DND-41 (cell line): Measurements from ENCODE around the gene AUTS2.

Source experiments
- EZH2 ChIP-seq: IDR thresholded peaks from 3 replicates; pipeline ENCODE4 v1.6.1; 2012; ENCODE audit warnings: borderline replicate concordance, low read depth, mild to moderate bottlenecking, moderate library complexity, low read length, inconsistent platforms; ENCODE audit not compliant: severe bottlenecking
- TF ChIP-seq, protein P1 (sequence below): IDR thresholded peaks from 2 replicates; pipeline ENCODE4 v1.5.1; 2012; ENCODE audit warnings: borderline replicate concordance, low read length, moderate library complexity, mild to moderate bottlenecking; ENCODE audit not compliant: poor library complexity, severe bottlenecking; ENCODE audit errors: extremely low read depth

DNA sequence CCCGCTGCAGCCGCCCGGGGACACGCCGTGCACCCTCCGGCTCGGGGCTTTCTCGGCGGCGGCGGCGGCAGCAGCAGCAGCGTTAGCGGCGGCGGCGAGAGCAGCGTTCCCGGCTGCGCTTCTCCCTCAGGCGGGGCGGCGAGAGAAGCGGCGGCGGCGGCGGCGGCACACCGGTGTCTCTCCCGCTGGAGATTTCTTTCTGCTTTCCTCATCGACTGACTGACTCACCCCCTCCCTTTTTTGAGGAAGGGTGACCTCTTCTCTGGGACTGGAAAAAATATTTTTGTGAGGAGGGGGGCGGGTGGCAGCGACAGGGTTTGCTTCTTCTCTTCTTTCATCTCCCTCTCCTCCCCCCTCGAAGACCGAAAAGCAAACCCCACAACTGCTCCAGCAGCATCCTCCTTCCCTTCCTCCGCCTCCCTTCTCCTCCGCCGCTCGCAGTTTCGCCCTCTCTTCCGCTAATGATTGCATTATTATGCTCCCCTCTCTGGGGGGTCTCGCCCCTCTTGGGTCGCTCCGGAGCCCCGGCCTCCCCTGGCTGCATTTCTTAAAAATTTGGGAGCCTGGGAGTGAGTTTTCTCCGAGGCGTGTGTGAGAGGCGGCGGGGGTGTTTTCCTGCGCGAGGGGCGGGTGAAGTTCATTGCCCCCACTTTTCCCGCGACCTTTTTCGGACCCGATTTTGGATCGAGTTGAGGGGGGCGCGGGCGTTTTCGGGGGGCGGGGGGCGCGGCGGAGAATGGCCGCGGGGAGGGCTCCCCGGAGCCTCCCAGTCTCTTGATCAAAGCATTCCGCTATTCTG, 411 bp downstream of the AUTS2 start:
- TF ChIP-seq, protein P1, sequence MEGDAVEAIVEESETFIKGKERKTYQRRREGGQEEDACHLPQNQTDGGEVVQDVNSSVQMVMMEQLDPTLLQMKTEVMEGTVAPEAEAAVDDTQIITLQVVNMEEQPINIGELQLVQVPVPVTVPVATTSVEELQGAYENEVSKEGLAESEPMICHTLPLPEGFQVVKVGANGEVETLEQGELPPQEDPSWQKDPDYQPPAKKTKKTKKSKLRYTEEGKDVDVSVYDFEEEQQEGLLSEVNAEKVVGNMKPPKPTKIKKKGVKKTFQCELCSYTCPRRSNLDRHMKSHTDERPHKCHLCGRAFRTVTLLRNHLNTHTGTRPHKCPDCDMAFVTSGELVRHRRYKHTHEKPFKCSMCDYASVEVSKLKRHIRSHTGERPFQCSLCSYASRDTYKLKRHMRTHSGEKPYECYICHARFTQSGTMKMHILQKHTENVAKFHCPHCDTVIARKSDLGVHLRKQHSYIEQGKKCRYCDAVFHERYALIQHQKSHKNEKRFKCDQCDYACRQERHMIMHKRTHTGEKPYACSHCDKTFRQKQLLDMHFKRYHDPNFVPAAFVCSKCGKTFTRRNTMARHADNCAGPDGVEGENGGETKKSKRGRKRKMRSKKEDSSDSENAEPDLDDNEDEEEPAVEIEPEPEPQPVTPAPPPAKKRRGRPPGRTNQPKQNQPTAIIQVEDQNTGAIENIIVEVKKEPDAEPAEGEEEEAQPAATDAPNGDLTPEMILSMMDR = no peak
- no peak for TF ChIP-seq EZH2
